HepG2 (cell line): ENCODE results near the gene SSC5D. TPM values are rescaled to one million over a fixed set of nuclear protein-coding genes. Genes with fewer than 3 reads are reported as not detected.
A peak's percentile ranks its signal among the peaks of the same experiment; 100 is the strongest.

Source experiments
- ATAC-seq: fragments of 200-7000 bp; cut with Tn5 transposase; 3 replicates; pipeline ENCODE4 v1.9.1; 2020; ENCODE audit warnings: mild to moderate bottlenecking, moderate library complexity
- BruUV-seq: library from RNA; stranded (reverse); fragments of 400-500 nt; replicated peaks from 2 replicates; lab custom pipeline; 2021; lab: Mats Ljungman, UMichigan
- CTCF ChIA-PET: fragments of 300-600 bp; formaldehyde crosslinking; extraction: SDS; loops from one replicate; lab custom pipeline; 2021; ENCODE audit warnings: low total read pairs, inconsistent platforms, low intra/inter-chr PET ratio; lab: Yijun Ruan, JAX
- POLR2A ChIA-PET: fragments of 350-600 bp; sonication (Branson Sonifier 250); formaldehyde crosslinking; loops from one replicate; lab custom pipeline; 2020; ENCODE audit warnings: antibody characterized with exemption, inconsistent platforms; lab: Yijun Ruan, JAX
- DNase-seq: peaks from one replicate; pipeline ENCODE4 v3.0.0-alpha.2; 2015; ENCODE audit warnings: low spot score
- FAIRE-seq: peaks from 3 replicates; lab custom pipeline; 2011; peaks lifted over from hg19 to GRCh38; lab: Jason Lieb, UNC
- H2AFZ ChIP-seq: one replicate; pipeline ENCODE4 v1.6.1; 2011; ENCODE audit warnings: low read length, inconsistent platforms
- H3K27ac ChIP-seq: fragments of 300-600 bp; 3 replicates; pipeline ENCODE4 v1.8.0; 2011; ENCODE audit warnings: mixed run types, mild to moderate bottlenecking, mixed read lengths, low read length, inconsistent platforms; ENCODE audit not compliant: insufficient read depth; ENCODE audit errors: extremely low read length
- H3K27me3 ChIP-seq, 2 experiments: fragments of 200-600 bp in 1 of 2; 2 replicates in 1 of 2; 3 replicates in 1 of 2; pipeline versions ENCODE4 v1.6.0 to v1.8.0; 2011; ENCODE audit warnings: low read length in 2 of 2, mild to moderate bottlenecking in 2 of 2, moderate library complexity in 2 of 2, inconsistent platforms in 1 of 2; ENCODE audit not compliant: insufficient read depth in 2 of 2, control insufficient read depth in 1 of 2
- H3K36me3 ChIP-seq, 2 experiments: fragments of 200-600 bp in 1 of 2; replicated peaks in 1 of 2; 2 replicates in 1 of 2; 3 replicates in 1 of 2; pipeline versions ENCODE4 v1.5.1 to v1.8.0; 2011; ENCODE audit warnings: low read length in 2 of 2, inconsistent platforms in 1 of 2; ENCODE audit not compliant: insufficient read depth in 2 of 2, control insufficient read depth in 1 of 2
- H3K4me1 ChIP-seq: 2 replicates; pipeline ENCODE4 v1.5.1; 2012; ENCODE audit warnings: low read length, inconsistent platforms; ENCODE audit not compliant: insufficient read depth
- H3K4me2 ChIP-seq: 2 replicates; pipeline ENCODE4 v1.6.0; 2011; ENCODE audit warnings: low read depth, low read length, inconsistent platforms
- H3K4me3 ChIP-seq, 3 experiments: fragments of 200-600 bp in 1 of 3; sonication (generic), shearing (Covaris generic) in 1 of 3; replicated peaks in 1 of 3; 2 replicates each; pipeline ENCODE4 v1.5.1; 2011 to 2016; ENCODE audit warnings: low read length in 3 of 3, inconsistent platforms in 2 of 3, low read depth in 2 of 3, mild to moderate bottlenecking in 2 of 3, control low read depth in 1 of 3, mixed read lengths in 1 of 3; ENCODE audit not compliant: insufficient read depth in 1 of 3
- H3K79me2 ChIP-seq: one replicate; pipeline ENCODE4 v1.6.1; 2011; ENCODE audit warnings: low read length, inconsistent platforms; ENCODE audit not compliant: insufficient read depth
- H3K9ac ChIP-seq: 2 replicates; pipeline ENCODE4 v1.6.0; 2011; ENCODE audit warnings: mild to moderate bottlenecking, low read depth, low read length, inconsistent platforms; ENCODE audit not compliant: insufficient read depth
- H3K9me3 ChIP-seq: 2 replicates; pipeline ENCODE4 v1.5.1; 2012; ENCODE audit warnings: mild to moderate bottlenecking, low read length
- H4K20me1 ChIP-seq: 2 replicates; pipeline ENCODE4 v1.6.0; 2011; ENCODE audit warnings: inconsistent platforms, mild to moderate bottlenecking, low read length, moderate library complexity; ENCODE audit not compliant: insufficient read depth
- GTF2F1 ChIP-seq: fragments of 150-350 bp; IDR thresholded peaks from 2 replicates; pipeline ENCODE4 v1.6.1; 2014; ENCODE audit warnings: low read length
- HNRNPL ChIP-seq: fragments of 200-400 bp; formaldehyde crosslinking; IDR thresholded peaks from 2 replicates; pipeline ENCODE4 v1.6.1; 2017; ENCODE audit warnings: mild to moderate bottlenecking, low read depth, low read length
- PLSCR1 ChIP-seq: sonication (generic); formaldehyde crosslinking; IDR thresholded peaks from 2 replicates; pipeline ENCODE4 v1.5.0; 2020; ENCODE audit warnings: missing genetic modification reagents, mild to moderate bottlenecking, borderline replicate concordance
- ZNF121 ChIP-seq: sonication (generic); formaldehyde crosslinking; IDR thresholded peaks from 2 replicates; pipeline ENCODE4 v1.5.0; 2020; ENCODE audit warnings: mild to moderate bottlenecking, missing genetic modification reagents
- ZNF276 ChIP-seq: sonication (generic); formaldehyde crosslinking; IDR thresholded peaks from 2 replicates; pipeline ENCODE4 v1.4.0; 2020; ENCODE audit warnings: mild to moderate bottlenecking, low read depth, missing genetic modification reagents
- ZNF780A ChIP-seq: sonication (generic); formaldehyde crosslinking; IDR thresholded peaks from 2 replicates; pipeline ENCODE4 v1.8.0; 2022; ENCODE audit warnings: mild to moderate bottlenecking, missing genetic modification reagents, moderate library complexity
- WGBS: methylation state at CpG from one replicate; pipeline ENCODE4 v1.1.6; 2017; ENCODE audit warnings: low lambda C conversion rate; 5-methylcytosine and 5-hydroxymethylcytosine counted together
- in situ Hi-C: cut with HindIII; loops from 2 replicates; pipeline ENCODE4 v1.10.0; 2017; ENCODE audit warnings: low pct_unique_long_range_greater_than_20kb; ENCODE audit not compliant: extremely low pct_ligation_motif_present
- intact Hi-C: fragments of 100-400 bp; cut with micrococcal nuclease; formaldehyde crosslinking; loops from one replicate; pipeline ENCODE4 v1.10.0; 2022; ENCODE audit not compliant: unreplicated experiment
- polyA plus RNA-seq, 8 experiments: library from polyadenylated mRNA; depleted of rRNA in 3 of 8; stranded (reverse) in 7 of 8; unstranded in 1 of 8; fragments of >200 nt; fragmentation: Illumina TruSeq in 4 of 8; extraction: Trizol in 4 of 8; gene quantifications; 2 replicates each; pipeline versions ENCODE4 v1.2.1 to v1.2.3, GENCODE V29; 2011 to 2016; ENCODE audit warnings: low read depth in 4 of 8, missing spikeins in 1 of 8, mixed read lengths in 1 of 8; ENCODE audit not compliant: insufficient read depth in 1 of 8
- total RNA-seq, 5 experiments: library from RNA; depleted of rRNA; stranded (reverse); fragments of >200 nt; fragmentation: Illumina TruSeq; extraction: Trizol; gene quantifications; 2 replicates each; pipeline ENCODE4 v1.2.3, GENCODE V29; 2016; ENCODE audit warnings: low read depth in 1 of 5

The SSC5D gene
- total and polyA plus RNA-seq, 2 of the 13 experiments (the other 11 are each of a cell fraction or from before 2014, with no cell fraction given), result not detected

GRCh38 chr19:55474269-55475265 lies 13.7 kb upstream of the SSC5D start:
- Histone ChIP-seq H3K27me3 (no peaks in the 10 kb centered on the region; a peak in 1 of 5 replicates), H3K9ac (no peak overlapping the region), H4K20me1 (no peaks in the 10 kb centered on the region), H3K4me2 (no peak overlapping the region), H2AFZ (no peak overlapping the region), H3K36me3 (no peaks in the 10 kb centered on the region), H3K27ac (no peak overlapping the region), H3K9me3 (no peaks in the 10 kb centered on the region), H3K4me3 (no peak overlapping the region), H3K79me2 (peaks cover 11% of the 10 kb centered on the region), H3K4me1 (peaks cover 53% of the 10 kb centered on the region)
- no peak for DNase-seq
- ChIA-PET POLR2A (interaction anchor here (0.7 to 2.9 kb wide), 3 partner anchors 13 to 135 kb away, joined by 3 to 10 read pairs (median 5); partner anchors contain the start of gene ISOC2), CTCF (no interaction called here)
- in situ Hi-C loops, result no loop called here
- intact Hi-C loops, result no loop called here
- no TSS peak for BruUV-seq
- TF ChIP-seq HNRNPL (no peak), ZNF780A (CRISPR knock-in tag) (no peak), ZNF276 (CRISPR knock-in tag) (no peak), PLSCR1 (CRISPR knock-in tag) (no peak), ZNF121 (CRISPR knock-in tag) (peak; percentile 58), GTF2F1 (no peak)
- FAIRE-seq, result no peak
- 88% methylated on average over 9 of the region's 19 CpGs for WGBS
- ATAC-seq, result no peak
